GM06990 (cell line): ENCODE measurements around the gene SLC15A3.

Experiments
- DNase-seq: peaks from one replicate; pipeline ENCODE4 v3.0.0-alpha.2; 2011; ENCODE audit not compliant: insufficient read length; ENCODE audit errors: extremely low read depth
- H3K27me3 ChIP-seq: replicated peaks from 2 replicates; pipeline ENCODE4 v1.6.0; 2011; ENCODE audit warnings: low read length; ENCODE audit not compliant: control insufficient read depth, insufficient read depth
- H3K36me3 ChIP-seq: 2 replicates; pipeline ENCODE4 v1.5.1; 2011; ENCODE audit warnings: low read length; ENCODE audit not compliant: control insufficient read depth, insufficient read depth
- H3K4me3 ChIP-seq: replicated peaks from 2 replicates; pipeline ENCODE4 v1.5.1; 2011; ENCODE audit warnings: low read depth, mild to moderate bottlenecking, control low read depth, low read length
- TF ChIP-seq, protein P1 (sequence below): IDR thresholded peaks from 2 replicates; pipeline ENCODE4 v1.5.1; 2011; ENCODE audit warnings: low read length, control low read depth, mild to moderate bottlenecking, inconsistent platforms; ENCODE audit not compliant: insufficient read depth, poor library complexity, severe bottlenecking

Gene SLC15A3

DNA sequence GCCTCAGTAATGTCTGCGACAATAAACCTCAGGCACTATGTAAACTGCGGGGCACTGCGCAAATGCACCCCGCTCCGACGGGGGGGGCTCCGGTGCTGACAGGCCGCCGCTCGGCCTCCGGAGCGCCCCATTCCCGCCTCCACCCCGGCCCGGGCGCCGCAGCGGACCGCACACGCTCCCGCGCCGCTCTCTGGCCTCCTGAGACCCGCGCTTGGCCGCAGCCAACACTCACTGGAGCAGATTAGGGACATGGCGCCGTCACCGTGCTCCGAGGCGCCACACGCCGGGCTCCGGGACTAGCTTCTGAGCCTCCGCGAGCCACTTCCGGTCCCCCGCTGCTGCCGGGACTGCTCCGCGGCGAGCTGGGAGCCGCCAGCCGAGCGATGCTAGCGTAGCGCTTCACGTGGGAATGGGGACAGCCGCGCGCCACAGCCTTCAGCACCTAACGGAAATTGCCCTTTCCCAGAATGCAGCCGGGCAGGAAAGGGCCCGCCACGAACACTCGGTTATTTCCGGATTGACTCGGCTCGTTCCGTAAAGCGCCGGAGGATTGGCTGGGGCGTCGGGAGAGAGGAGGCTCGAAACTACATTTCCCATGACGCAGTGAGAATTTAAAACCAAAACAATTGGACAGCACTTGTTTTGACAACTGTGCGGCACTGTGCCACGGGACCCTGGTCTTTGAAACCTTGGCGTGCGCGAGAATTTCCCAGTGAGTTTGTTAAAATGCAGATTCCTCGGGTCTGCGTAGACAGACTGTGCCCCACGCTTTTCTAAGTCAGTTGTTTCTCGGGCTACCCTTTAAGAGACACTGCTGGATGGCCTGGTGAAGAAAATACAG, 45.6 kb downstream of the SLC15A3 start, which contains the start of gene PRPF19:
PRPF19 (minus strand) TSS at position 454 of the 841 bp plus-strand sequence; CDS start at position 251, 203 bp downstream.
- Histone ChIP-seq H3K27me3 (no peaks in the 10 kb centered on the region), H3K4me3 (peak within 1 kb of the TSS; percentile 93), H3K36me3 (peaks cover 14% of the 10 kb centered on the region)
- TF ChIP-seq, protein P1, sequence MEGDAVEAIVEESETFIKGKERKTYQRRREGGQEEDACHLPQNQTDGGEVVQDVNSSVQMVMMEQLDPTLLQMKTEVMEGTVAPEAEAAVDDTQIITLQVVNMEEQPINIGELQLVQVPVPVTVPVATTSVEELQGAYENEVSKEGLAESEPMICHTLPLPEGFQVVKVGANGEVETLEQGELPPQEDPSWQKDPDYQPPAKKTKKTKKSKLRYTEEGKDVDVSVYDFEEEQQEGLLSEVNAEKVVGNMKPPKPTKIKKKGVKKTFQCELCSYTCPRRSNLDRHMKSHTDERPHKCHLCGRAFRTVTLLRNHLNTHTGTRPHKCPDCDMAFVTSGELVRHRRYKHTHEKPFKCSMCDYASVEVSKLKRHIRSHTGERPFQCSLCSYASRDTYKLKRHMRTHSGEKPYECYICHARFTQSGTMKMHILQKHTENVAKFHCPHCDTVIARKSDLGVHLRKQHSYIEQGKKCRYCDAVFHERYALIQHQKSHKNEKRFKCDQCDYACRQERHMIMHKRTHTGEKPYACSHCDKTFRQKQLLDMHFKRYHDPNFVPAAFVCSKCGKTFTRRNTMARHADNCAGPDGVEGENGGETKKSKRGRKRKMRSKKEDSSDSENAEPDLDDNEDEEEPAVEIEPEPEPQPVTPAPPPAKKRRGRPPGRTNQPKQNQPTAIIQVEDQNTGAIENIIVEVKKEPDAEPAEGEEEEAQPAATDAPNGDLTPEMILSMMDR = no peak
- DNase-seq = peak; percentile 95

DNA sequence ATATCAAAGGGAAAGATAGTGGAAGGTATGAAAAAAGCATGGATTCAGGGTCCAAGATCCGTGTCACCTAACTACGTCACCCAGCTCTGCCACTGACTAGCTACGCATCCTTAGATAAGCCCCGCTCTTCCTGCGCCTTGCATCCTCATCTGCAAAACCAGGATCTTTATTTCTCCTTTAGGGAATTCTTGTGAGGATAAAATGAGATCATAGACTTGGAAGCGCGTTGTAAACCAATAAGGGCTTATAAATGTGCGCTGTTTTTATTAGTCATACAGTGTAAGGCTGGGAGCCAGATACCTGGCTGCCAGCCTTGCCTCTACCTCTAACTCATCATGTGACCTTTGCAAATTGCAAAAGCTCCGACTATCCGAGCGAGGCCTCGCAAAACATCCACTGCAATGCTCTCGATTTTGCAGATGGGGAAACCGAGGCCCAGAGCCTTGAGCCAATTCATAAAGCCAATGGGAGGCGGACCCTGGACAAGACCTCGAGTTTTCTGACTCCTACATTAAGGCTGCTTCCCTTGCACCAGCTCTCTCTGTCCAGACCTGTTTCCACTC, 46.3 kb downstream of the SLC15A3 start:
- peaks cover 20% of the 10 kb centered on the region for H3K36me3 ChIP-seq
- H3K4me3 ChIP-seq = peak overlapping the region; percentile 93
- DNase-seq = no peak
- no peaks in the 10 kb centered on the region for H3K27me3 ChIP-seq
- TF ChIP-seq, protein P1 = no peak

DNA sequence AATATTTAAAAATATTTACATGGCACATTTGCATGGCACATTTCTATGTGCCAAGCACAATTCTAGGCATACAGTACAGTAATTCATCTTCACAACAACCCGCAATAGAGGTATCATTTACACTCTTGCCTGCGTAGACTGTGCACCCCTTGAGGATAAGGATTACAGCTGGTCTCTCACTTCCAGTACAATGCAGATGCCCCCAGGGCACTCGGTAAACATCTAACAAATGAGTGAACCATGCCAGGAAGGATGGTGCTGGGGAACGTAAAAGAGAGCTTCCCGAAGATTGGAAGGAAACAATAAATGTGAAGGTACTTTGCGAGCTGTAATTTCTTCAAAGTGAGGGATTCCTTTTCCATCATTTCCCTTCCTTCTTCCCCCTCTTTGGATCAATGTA, 46.9 kb downstream of the SLC15A3 start:
- Histone ChIP-seq H3K27me3 (no peaks in the 10 kb centered on the region), H3K4me3 (peak overlapping the region; percentile 93), H3K36me3 (peaks cover 24% of the 10 kb centered on the region)
- TF ChIP-seq, protein P1 = no peak
- DNase-seq = no peak

DNA sequence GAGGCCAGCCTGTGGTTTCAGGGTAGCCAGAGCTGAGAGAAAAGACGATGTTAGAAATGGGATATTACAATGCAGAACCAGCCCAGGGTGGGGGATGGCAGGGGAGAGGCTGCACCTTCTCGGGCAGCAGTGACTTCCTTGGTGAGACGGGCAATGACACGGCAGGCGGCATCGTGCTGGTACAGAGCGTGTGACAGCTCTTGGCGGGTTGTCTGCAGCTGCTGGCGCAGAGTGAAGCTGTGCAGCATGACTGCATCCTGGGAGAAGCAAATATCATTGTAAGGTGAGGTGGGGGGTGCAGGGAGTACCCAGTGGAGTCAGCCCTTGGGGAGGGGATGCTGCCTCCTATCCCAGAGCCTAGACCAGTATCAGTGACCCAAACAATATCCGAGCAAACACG, 49.4 kb downstream of the SLC15A3 start:
- DNase-seq = no peak
- Histone ChIP-seq H3K27me3 (no peaks in the 10 kb centered on the region), H3K36me3 (peaks cover 36% of the 10 kb centered on the region), H3K4me3 (no peak overlapping the region)
- TF ChIP-seq, protein P1 = no peak

DNA sequence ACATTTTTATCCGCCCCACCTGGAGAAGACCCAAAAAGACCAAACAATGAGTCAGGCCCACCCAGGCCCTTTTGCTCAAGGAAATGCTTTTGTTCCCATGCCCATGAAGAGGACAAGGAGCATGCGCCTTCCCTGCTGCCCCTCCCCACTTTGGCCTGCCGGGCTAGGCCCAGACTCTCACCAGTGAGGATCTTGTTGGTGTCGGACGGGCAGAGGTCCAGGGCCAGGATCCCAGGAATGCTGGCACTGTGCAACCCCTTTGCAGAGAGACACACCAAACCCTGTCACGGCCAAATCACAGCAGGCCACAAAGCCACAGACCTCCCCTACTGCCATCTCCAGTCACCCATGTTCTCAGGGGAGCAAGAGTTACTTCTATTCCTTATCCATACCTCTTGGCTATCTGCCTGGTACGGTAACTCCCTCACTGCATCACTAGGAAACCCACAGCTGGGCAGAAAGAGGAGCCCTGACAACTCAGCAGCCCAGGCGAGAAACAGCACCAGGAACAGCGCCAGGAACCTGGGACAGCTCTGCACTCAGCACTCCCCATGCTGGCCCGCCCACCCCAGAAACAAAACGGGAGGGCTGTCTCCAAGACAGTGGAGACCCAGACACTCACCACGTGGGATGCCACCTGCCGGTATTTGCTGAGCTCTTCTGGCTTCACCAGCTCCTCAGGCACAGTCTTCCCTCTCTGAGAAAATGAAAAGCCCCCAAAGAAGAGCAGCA, 51.1 kb downstream of the SLC15A3 start:
- DNase-seq = no peak
- peaks cover 44% of the 10 kb centered on the region for H3K36me3 ChIP-seq
- H3K27me3 ChIP-seq = no peaks in the 10 kb centered on the region
- TF ChIP-seq, protein P1 = no peak
- no peak overlapping the region for H3K4me3 ChIP-seq
